H1 (cell line): Measurements from ENCODE around the gene RTTN. TPM values are rescaled to one million over a fixed set of nuclear protein-coding genes. Genes with fewer than 3 reads are reported as not detected.

Experiments used
- FOSL1 ChIP-seq: IDR thresholded peaks from 2 replicates; pipeline ENCODE4 v1.6.1; 2011; ENCODE audit warnings: mild to moderate bottlenecking, low read depth, low read length, moderate library complexity; ENCODE audit not compliant: insufficient read depth
- HDAC6 ChIP-seq: IDR thresholded peaks from one replicate; pipeline ENCODE4 v1.7.1; 2012; ENCODE audit warnings: low read depth, mild to moderate bottlenecking, inconsistent platforms, low read length, moderate library complexity
- NANOG ChIP-seq: IDR thresholded peaks from 2 replicates; pipeline ENCODE4 v1.6.1; 2011; ENCODE audit warnings: low read length, low read depth, mild to moderate bottlenecking, inconsistent platforms; ENCODE audit not compliant: insufficient read depth, poor library complexity, severe bottlenecking
- RAD21 ChIP-seq, 2 experiments: IDR thresholded peaks in 1 of 2; conservative IDR thresholded peaks in 1 of 2; 2 replicates each; pipeline ENCODE4 v1.6.1; 2011; ENCODE audit warnings: low read depth in 2 of 2, low read length in 2 of 2, improper control_type of control experiment in 1 of 2, inconsistent platforms in 1 of 2, mild to moderate bottlenecking in 1 of 2, moderate library complexity in 1 of 2
- RBBP5 ChIP-seq: IDR thresholded peaks from 2 replicates; pipeline ENCODE4 v1.7.1; 2012; ENCODE audit warnings: low read depth, mild to moderate bottlenecking, inconsistent platforms, low read length, moderate library complexity, borderline replicate concordance
- SIN3A ChIP-seq, 2 experiments: IDR thresholded peaks in 1 of 2; conservative IDR thresholded peaks in 1 of 2; 2 replicates each; pipeline ENCODE4 v1.6.1; 2011 to 2012; ENCODE audit warnings: low read length in 2 of 2, improper control_type of control experiment in 1 of 2, low read depth in 1 of 2, mild to moderate bottlenecking in 1 of 2
- TAF1 ChIP-seq: IDR thresholded peaks from 2 replicates; pipeline ENCODE4 v1.6.1; 2011; ENCODE audit warnings: mild to moderate bottlenecking, low read depth, low read length
- TEAD4 ChIP-seq: IDR thresholded peaks from 2 replicates; pipeline ENCODE4 v1.6.1; 2012; ENCODE audit warnings: low read depth, low read length, inconsistent platforms, mixed read lengths
- polyA plus RNA-seq, 7 experiments: library from polyadenylated mRNA; depleted of rRNA in 3 of 7; stranded (reverse) in 5 of 7; unstranded in 2 of 7; fragments of >200 nt in 5 of 7; fragments of 200-250 nt in 2 of 7; gene quantifications; 1 replicate in 5 of 7; 2 replicates in 1 of 7; 4 replicates in 1 of 7; pipeline versions ENCODE4 v1.2.1 to v1.2.3, GENCODE V29; 2011 to 2013; ENCODE audit warnings: missing spikeins in 2 of 7, mixed read lengths in 2 of 7
- total RNA-seq: library from RNA; stranded (reverse); fragmentation: NEBNext Ultra II Directional; extraction: Animal tissue kit (Norgen Biotek cat#: 25700); gene quantifications from 2 replicates; pipeline ENCODE4 v1.2.1, GENCODE V29; 2021

RTTN gene
- total and polyA plus RNA-seq, 2 of the 8 experiments (the other 6 are each of a cell fraction or from before 2014, with no cell fraction given) = 9.1 to 21.4 TPM

GRCh38 chr18:70205421-70206397 lies at the start of gene RTTN (continued):
- TF ChIP-seq SIN3A (conservative IDR thresholded peaks at IDR 0.05 in 1 of 2, IDR thresholded peaks at IDR 0.05 in 1 of 2; ENCODE audit: low read depth in 1 of 2, low read length in 2 of 2) (peak in 1 of 2 experiments; percentile 76; a peak in 3 of 4 replicates), HDAC6 (no peak), RBBP5 (peak; percentile 75; the same call in 1 of the 2 replicates), TAF1 (peak; percentile 92), RAD21 (IDR thresholded peaks at IDR 0.05 in 1 of 2, conservative IDR thresholded peaks at IDR 0.05 in 1 of 2; ENCODE audit: low read depth in 2 of 2, low read length in 2 of 2) (peak in 1 of 2 experiments; percentile 15; a peak in 1 of 4 replicates), TEAD4 (peak; percentile 77), NANOG (no peak), FOSL1 (0 out of 2 replicates have a peak, but pooled peaks have one; percentile 35)
